ENCODE data around the gene SUMO4. TPM values are rescaled to one million over a fixed set of nuclear protein-coding genes. Genes with fewer than 3 reads are reported as not detected.

SUMO4 gene
- total and polyA plus RNA-seq, 9 of the 15 experiments (the other 6 are each of a cell fraction or from before 2014, with no cell fraction given), result 0.20 to 1.9 (median 0.50) TPM; not detected in 2

GRCh38 chr6:149357726-149358538, 42.1 kb upstream of the SUMO4 start (continued):
- TF ChIP-seq NBN (IDR thresholded peaks at IDR 0.05; ENCODE audit: low read depth) (0 out of 2 replicates have a peak, but pooled peaks have one; percentile 28), MAFF (IDR thresholded peaks at IDR 0.05; ENCODE audit: low read length) (peak; percentile 94), E2F1 (CRISPR knock-in tag; IDR thresholded peaks at IDR 0.05) (no peak), U2AF1 (optimal IDR thresholded peaks at IDR 0.05; ENCODE audit: low read depth, low read length) (no peak), JUND (IDR thresholded peaks at IDR 0.05; ENCODE audit: borderline replicate concordance, low read depth, low read length) (0 out of 2 replicates have a peak, but pooled peaks have one; percentile 13), JUND (tag; IDR thresholded peaks at IDR 0.05; ENCODE audit: borderline replicate concordance, low read depth, low read length) (no peak), BRD9 (IDR thresholded peaks at IDR 0.05; ENCODE audit: low read depth, partially characterized antibody) (no peak), MNT (conservative IDR thresholded peaks at IDR 0.05) (0 out of 4 replicates have a peak, but pooled peaks of 1 of the 2 experiments have one; percentile 23), MBD1 (CRISPR knock-in tag; IDR thresholded peaks at IDR 0.05) (peak; percentile 86; the same call in 1 of the 2 replicates), C11orf30 (IDR thresholded peaks at IDR 0.05; ENCODE audit: low read depth) (peak; percentile 96), NFE2L1 (tag; IDR thresholded peaks at IDR 0.05; ENCODE audit: borderline replicate concordance, low read depth) (peak; percentile 96), BCOR (IDR thresholded peaks at IDR 0.05) (peak; percentile 61; the same call in 1 of the 2 replicates), ZSCAN32 (CRISPR knock-in tag; IDR thresholded peaks at IDR 0.05) (no peak), ZNF507 (tag; conservative IDR thresholded peaks at IDR 0.05) (0 out of 2 replicates have a peak, but pooled peaks have one; percentile 19), NFE2 (IDR thresholded peaks at IDR 0.05; ENCODE audit: low read depth) (peak; percentile 96), AFF4 (CRISPR knock-in tag; IDR thresholded peaks at IDR 0.05) (0 out of 2 replicates have a peak, but pooled peaks have one; percentile 51), HDAC1 (IDR thresholded peaks at IDR 0.05) (peak in 1 of 2 experiments; percentile 33; a peak in 1 of 4 replicates), MAFK (IDR thresholded peaks at IDR 0.05; ENCODE audit: low read length) (peak; percentile 90)

Data from K562 (cell line).